ENCODE results near the gene ID2. TPM values are rescaled to one million over a fixed set of nuclear protein-coding genes. Genes with fewer than 3 reads are reported as not detected.

Gene ID2
- total RNA-seq, 1 experiment from 2014 or later, result 112 TPM

DNA sequence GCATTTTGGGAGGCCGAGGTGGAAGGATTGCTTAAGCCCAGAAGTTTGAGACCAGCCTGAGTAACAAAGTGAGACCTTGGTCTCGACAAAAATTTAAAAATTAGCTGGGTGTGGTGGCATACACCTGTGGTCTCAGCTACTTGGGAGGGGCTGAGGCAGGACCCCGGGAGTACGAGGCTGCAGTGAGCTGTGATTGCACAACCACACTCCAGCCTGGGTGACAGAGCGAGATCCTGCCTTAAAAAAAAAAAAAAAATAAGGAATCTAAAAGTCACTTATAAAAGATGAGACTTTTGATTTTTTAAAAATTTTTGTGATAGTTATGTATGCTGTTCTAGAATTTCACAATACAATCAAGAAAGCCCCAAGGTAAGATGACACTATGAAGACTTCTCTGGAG is 33.1 kb downstream of the ID2 start:
- H2AFZ ChIP-seq (ENCODE audit: low read depth, low read length, poor library complexity, severe bottlenecking), result no peak overlapping the region
- H3K9ac ChIP-seq (ENCODE audit: low read length), result no peak overlapping the region
- POLR2A ChIA-PET, result no interaction called here
- no peaks in the 10 kb centered on the region for H3K27me3 ChIP-seq (ENCODE audit: insufficient read depth, low read length)
- DNase-seq (ENCODE audit: low read depth, low spot score) (no peak), ATAC-seq (no peak)
- RAD21 ChIA-PET (ENCODE audit: low non-redundant PET in 1 of 2, low total read pairs in 2 of 2, uncharacterized antibody in 2 of 2, unreplicated experiment in 2 of 2), result no interaction called here
- H3K4me3 ChIP-seq (replicated peaks in 1 of 2; ENCODE audit: low read depth in 1 of 2, low read length in 2 of 2), result no peak overlapping the region
- H3K79me2 ChIP-seq (ENCODE audit: insufficient read depth, low read length), result no peaks in the 10 kb centered on the region
- no peak for TF ChIP-seq TCF7L2 (IDR thresholded peaks at IDR 0.05; ENCODE audit: borderline replicate concordance, extremely low read depth, insufficient read depth, insufficient read length)
- TF ChIP-seq, protein P1, sequence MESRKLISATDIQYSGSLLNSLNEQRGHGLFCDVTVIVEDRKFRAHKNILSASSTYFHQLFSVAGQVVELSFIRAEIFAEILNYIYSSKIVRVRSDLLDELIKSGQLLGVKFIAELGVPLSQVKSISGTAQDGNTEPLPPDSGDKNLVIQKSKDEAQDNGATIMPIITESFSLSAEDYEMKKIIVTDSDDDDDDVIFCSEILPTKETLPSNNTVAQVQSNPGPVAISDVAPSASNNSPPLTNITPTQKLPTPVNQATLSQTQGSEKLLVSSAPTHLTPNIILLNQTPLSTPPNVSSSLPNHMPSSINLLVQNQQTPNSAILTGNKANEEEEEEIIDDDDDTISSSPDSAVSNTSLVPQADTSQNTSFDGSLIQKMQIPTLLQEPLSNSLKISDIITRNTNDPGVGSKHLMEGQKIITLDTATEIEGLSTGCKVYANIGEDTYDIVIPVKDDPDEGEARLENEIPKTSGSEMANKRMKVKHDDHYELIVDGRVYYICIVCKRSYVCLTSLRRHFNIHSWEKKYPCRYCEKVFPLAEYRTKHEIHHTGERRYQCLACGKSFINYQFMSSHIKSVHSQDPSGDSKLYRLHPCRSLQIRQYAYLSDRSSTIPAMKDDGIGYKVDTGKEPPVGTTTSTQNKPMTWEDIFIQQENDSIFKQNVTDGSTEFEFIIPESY (IDR thresholded peaks at IDR 0.05; ENCODE audit: extremely low read depth, insufficient replicate concordance, low read length), result no peak
- TF ChIP-seq EZH2phosphoT487 (IDR thresholded peaks at IDR 0.05; ENCODE audit: borderline replicate concordance), result no peak
- no peak for TF ChIP-seq ZFX (IDR thresholded peaks at IDR 0.05)
- TF ChIP-seq SRF (IDR thresholded peaks at IDR 0.05; ENCODE audit: low read depth), result no peak
- TF ChIP-seq, protein P2, sequence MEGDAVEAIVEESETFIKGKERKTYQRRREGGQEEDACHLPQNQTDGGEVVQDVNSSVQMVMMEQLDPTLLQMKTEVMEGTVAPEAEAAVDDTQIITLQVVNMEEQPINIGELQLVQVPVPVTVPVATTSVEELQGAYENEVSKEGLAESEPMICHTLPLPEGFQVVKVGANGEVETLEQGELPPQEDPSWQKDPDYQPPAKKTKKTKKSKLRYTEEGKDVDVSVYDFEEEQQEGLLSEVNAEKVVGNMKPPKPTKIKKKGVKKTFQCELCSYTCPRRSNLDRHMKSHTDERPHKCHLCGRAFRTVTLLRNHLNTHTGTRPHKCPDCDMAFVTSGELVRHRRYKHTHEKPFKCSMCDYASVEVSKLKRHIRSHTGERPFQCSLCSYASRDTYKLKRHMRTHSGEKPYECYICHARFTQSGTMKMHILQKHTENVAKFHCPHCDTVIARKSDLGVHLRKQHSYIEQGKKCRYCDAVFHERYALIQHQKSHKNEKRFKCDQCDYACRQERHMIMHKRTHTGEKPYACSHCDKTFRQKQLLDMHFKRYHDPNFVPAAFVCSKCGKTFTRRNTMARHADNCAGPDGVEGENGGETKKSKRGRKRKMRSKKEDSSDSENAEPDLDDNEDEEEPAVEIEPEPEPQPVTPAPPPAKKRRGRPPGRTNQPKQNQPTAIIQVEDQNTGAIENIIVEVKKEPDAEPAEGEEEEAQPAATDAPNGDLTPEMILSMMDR (IDR thresholded peaks at IDR 0.05 in 2 of 3, conservative IDR thresholded peaks at IDR 0.05 in 1 of 3; ENCODE audit: borderline replicate concordance in 1 of 3, insufficient read depth in 1 of 3, low read depth in 2 of 3, low read length in 2 of 3), result no peak
- no peaks in the 10 kb centered on the region for H4K20me1 ChIP-seq (ENCODE audit: insufficient read depth)
- no peaks in the 10 kb centered on the region for H3K36me3 ChIP-seq (ENCODE audit: control insufficient read depth in 1 of 2, insufficient read depth in 2 of 2, low read length in 2 of 2)
- no peaks in the 10 kb centered on the region for H3K9me2 ChIP-seq (ENCODE audit: insufficient read depth)
- no peak overlapping the region for H3K27ac ChIP-seq (ENCODE audit: low read depth, low read length)
- no peaks in the 10 kb centered on the region for H3K9me3 ChIP-seq (ENCODE audit: control insufficient read depth in 1 of 2, insufficient read depth in 1 of 2, low read depth in 1 of 2, low read length in 2 of 2)
- H3K4me1 ChIP-seq (ENCODE audit: control insufficient read depth in 1 of 2, insufficient read depth in 2 of 2, low read length in 2 of 2), result no peaks in the 10 kb centered on the region
- intact Hi-C loops (cut with micrococcal nuclease), result no loop called here
- no peak overlapping the region for H3K4me2 ChIP-seq (ENCODE audit: low read length)
- CTCF ChIA-PET, result no interaction called here
- BruUV-seq (replicated peaks), result no TSS peak
